ENCODE data around the gene METTL4.
"Not testable (repeated sequence)": the region's sequence is repeated elsewhere in the genome, so short reads cannot be mapped to it uniquely, and the experiment has no call there.

METTL4 gene

GRCh38 chr18:2541925-2542563, 29.3 kb downstream of the METTL4 start:
- H3K27ac ChIP-seq; DNase-seq; H3K4me3 ChIP-seq (ENCODE audit: low read depth, low read length); H3K36me3 ChIP-seq (replicated peaks); in situ Hi-C loops (cut with HindIII; ENCODE audit: low pct_ligation_motif_present, low sequenced_read_pairs); H3K27me3 ChIP-seq (replicated peaks): not testable (repeated sequence)
- TF ChIP-seq, protein P1, sequence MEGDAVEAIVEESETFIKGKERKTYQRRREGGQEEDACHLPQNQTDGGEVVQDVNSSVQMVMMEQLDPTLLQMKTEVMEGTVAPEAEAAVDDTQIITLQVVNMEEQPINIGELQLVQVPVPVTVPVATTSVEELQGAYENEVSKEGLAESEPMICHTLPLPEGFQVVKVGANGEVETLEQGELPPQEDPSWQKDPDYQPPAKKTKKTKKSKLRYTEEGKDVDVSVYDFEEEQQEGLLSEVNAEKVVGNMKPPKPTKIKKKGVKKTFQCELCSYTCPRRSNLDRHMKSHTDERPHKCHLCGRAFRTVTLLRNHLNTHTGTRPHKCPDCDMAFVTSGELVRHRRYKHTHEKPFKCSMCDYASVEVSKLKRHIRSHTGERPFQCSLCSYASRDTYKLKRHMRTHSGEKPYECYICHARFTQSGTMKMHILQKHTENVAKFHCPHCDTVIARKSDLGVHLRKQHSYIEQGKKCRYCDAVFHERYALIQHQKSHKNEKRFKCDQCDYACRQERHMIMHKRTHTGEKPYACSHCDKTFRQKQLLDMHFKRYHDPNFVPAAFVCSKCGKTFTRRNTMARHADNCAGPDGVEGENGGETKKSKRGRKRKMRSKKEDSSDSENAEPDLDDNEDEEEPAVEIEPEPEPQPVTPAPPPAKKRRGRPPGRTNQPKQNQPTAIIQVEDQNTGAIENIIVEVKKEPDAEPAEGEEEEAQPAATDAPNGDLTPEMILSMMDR (IDR thresholded peaks at IDR 0.05; ENCODE audit: low read depth, low read length, missing control alignments), result peak; percentile 57

DNA sequence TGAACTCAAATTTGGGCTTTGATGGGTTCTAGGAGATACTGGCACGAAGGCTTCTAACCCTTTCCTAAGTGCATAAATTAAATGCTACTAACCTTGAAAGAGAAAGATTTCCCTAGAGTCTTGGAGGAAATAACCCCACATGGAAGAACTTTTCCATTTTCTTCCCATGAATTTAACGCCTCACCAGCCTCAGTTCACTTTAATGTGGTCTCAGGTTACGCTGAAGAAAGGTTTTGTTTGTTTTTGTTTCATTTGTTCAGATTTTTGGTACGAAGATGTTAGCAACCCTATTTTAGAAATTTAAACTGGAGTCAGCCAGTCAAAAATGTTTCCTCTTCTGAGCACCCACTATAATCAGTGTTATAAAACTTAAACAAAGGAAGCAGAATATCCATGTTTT, 30.7 kb downstream of the METTL4 start:
- in situ Hi-C loops (cut with HindIII; ENCODE audit: low pct_ligation_motif_present, low sequenced_read_pairs), result no loop called here
- Histone ChIP-seq H3K27ac (no peak overlapping the region), H3K27me3 (replicated peaks) (no peaks in the 10 kb centered on the region), H3K36me3 (replicated peaks) (no peaks in the 10 kb centered on the region), H3K4me3 (ENCODE audit: low read depth, low read length) (no peak overlapping the region)
- TF ChIP-seq, protein P1 (IDR thresholded peaks at IDR 0.05; ENCODE audit: low read depth, low read length, missing control alignments), result no peak
- no peak for DNase-seq

DNA sequence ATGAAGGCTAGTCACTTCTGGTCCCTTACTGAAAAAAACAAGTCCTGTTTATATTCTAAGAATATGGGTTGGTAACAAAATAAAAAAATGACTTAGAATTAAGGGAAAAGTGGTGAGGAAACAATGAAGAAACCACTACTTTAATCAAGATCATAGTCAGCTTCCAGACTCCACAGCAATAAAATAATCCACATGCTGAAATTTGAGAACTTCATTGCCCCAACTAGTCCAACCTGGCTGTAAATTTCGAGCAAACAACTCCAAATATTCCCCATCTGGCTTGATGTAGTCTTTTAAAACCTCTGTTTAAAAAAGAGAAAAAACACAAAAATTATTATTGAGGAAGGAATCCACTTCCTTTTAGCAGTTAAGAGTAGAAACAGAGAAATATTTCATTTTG, 32.5 kb downstream of the METTL4 start:
- in situ Hi-C loops (cut with HindIII; ENCODE audit: low pct_ligation_motif_present, low sequenced_read_pairs), result no loop called here
- H3K4me3 ChIP-seq (ENCODE audit: low read depth, low read length), result no peak overlapping the region
- H3K27ac ChIP-seq, result peak overlapping the region; percentile 21
- no peak for DNase-seq
- TF ChIP-seq, protein P1 (IDR thresholded peaks at IDR 0.05; ENCODE audit: low read depth, low read length, missing control alignments), result no peak
- H3K27me3 ChIP-seq (replicated peaks), result no peaks in the 10 kb centered on the region
- no peaks in the 10 kb centered on the region for H3K36me3 ChIP-seq (replicated peaks)

- Histone ChIP-seq H3K27me3 (replicated peaks) (no peaks in the 10 kb centered on the region), H3K27ac (peak overlapping the region; percentile 21), H3K4me3 (ENCODE audit: low read depth, low read length) (no peak overlapping the region), H3K36me3 (replicated peaks) (no peaks in the 10 kb centered on the region)
- TF ChIP-seq, protein P1 (IDR thresholded peaks at IDR 0.05; ENCODE audit: low read depth, low read length, missing control alignments), result no peak
- no peak for DNase-seq
- in situ Hi-C loops (cut with HindIII; ENCODE audit: low pct_ligation_motif_present, low sequenced_read_pairs), result no loop called here
Measured at GRCh38 chr18:2538236-2538635, 33.1 kb downstream of the METTL4 start.

- no peak for DNase-seq
- in situ Hi-C loops (cut with HindIII; ENCODE audit: low pct_ligation_motif_present, low sequenced_read_pairs), result no loop called here
- Histone ChIP-seq H3K4me3 (ENCODE audit: low read depth, low read length) (no peak overlapping the region), H3K36me3 (replicated peaks) (no peaks in the 10 kb centered on the region), H3K27ac (peak overlapping the region; percentile 97), H3K27me3 (replicated peaks) (no peaks in the 10 kb centered on the region)
- TF ChIP-seq, protein P1 (IDR thresholded peaks at IDR 0.05; ENCODE audit: low read depth, low read length, missing control alignments), result no peak
Measured at GRCh38 chr18:2537296-2537695, 34.0 kb downstream of the METTL4 start.

- in situ Hi-C loops (cut with HindIII; ENCODE audit: low pct_ligation_motif_present, low sequenced_read_pairs), result no loop called here
- H3K27me3 ChIP-seq (replicated peaks), result no peaks in the 10 kb centered on the region
- no peak overlapping the region for H3K4me3 ChIP-seq (ENCODE audit: low read depth, low read length)
- TF ChIP-seq, protein P1 (IDR thresholded peaks at IDR 0.05; ENCODE audit: low read depth, low read length, missing control alignments), result no peak
- H3K36me3 ChIP-seq (replicated peaks), result no peaks in the 10 kb centered on the region
- H3K27ac ChIP-seq, result peak overlapping the region; percentile 97
- DNase-seq, result peak; percentile 92
Measured at GRCh38 chr18:2536493-2536892, 34.8 kb downstream of the METTL4 start.

Measured in brain microvascular endothelial cell (primary cell).